Sigmoid colon (tissue), 7 donors: Measurements from ENCODE around the gene EEF1A2. TPM values are rescaled to one million over a fixed set of nuclear protein-coding genes. Genes with fewer than 3 reads are reported as not detected.

Experiments
- DNase-seq: peaks from one replicate; pipeline ENCODE4 v3.0.0-alpha.2; 2019
- H3K27ac ChIP-seq, 4 donors: fragments of 200-600 bp; sonication (generic); one replicate each; pipeline ENCODE4 v1.5.1; 2016 to 2019; ENCODE audit warnings: mild to moderate bottlenecking in 1 of 4
- H3K27me3 ChIP-seq, 3 donors: fragments of 200-600 bp; sonication (generic); one replicate each; pipeline ENCODE4 v1.5.1; 2019; ENCODE audit warnings: mild to moderate bottlenecking in 1 of 3
- H3K36me3 ChIP-seq, 4 donors: fragments of 200-600 bp; sonication (generic); one replicate each; pipeline ENCODE4 v1.5.1; 2016 to 2019
- H3K4me1 ChIP-seq, 4 donors: fragments of 200-600 bp; sonication (generic); one replicate each; pipeline ENCODE4 v1.5.1; 2017 to 2019
- H3K4me3 ChIP-seq, 4 donors: fragments of 200-600 bp; sonication (generic); one replicate each; pipeline ENCODE4 v1.5.1; 2017 to 2019; ENCODE audit warnings: mild to moderate bottlenecking in 2 of 4, moderate library complexity in 1 of 4
- H3K9me3 ChIP-seq, 4 donors: fragments of 200-600 bp in 3 of 4; sonication (generic) in 3 of 4; one replicate each; pipeline versions ENCODE4 v1.5.1 to v1.6.1; 2013 to 2019
- CTCF ChIP-seq, 4 experiments: fragments of 450-650 bp in 3 of 4; fragments of 200-600 bp in 1 of 4; IDR thresholded peaks; one replicate each; pipeline ENCODE4 v1.5.1; 2016 to 2019; ENCODE audit warnings: antibody characterized with exemption in 4 of 4, mild to moderate bottlenecking in 3 of 4, moderate library complexity in 2 of 4
- EP300 ChIP-seq, 4 donors: sonication (generic); formaldehyde crosslinking; IDR thresholded peaks; one replicate each; pipeline ENCODE4 v1.6.1; 2017; ENCODE audit warnings: antibody characterized with exemption in 4 of 4
- POLR2A ChIP-seq, 2 donors: fragments of 450-650 bp; IDR thresholded peaks; one replicate each; pipeline ENCODE4 v1.6.1; 2016; ENCODE audit warnings: antibody characterized with exemption in 2 of 2, mild to moderate bottlenecking in 2 of 2, moderate library complexity in 2 of 2
- POLR2AphosphoS5 ChIP-seq, 4 donors: sonication (generic); formaldehyde crosslinking; IDR thresholded peaks; one replicate each; pipeline ENCODE4 v1.6.1; 2017; ENCODE audit warnings: antibody characterized with exemption in 4 of 4
- WGBS, 2 donors: extraction: QIAGEN DNeasy Blood & Tissue Kit; methylation state at CpG; one replicate each; pipeline ENCODE4 v1.1.7; 2013; 5-methylcytosine and 5-hydroxymethylcytosine counted together
- intact Hi-C: fragments of 100-400 bp; cut with DNase I; formaldehyde crosslinking; loops from one replicate; pipeline ENCODE4 v1.15.1; 2023
- polyA plus RNA-seq, 3 donors: library from polyadenylated mRNA; stranded (reverse); fragments of 200-250 nt; gene quantifications; one replicate each; pipeline ENCODE4 v1.2.3, GENCODE V29; 2013
- total RNA-seq, 4 donors: library from RNA; depleted of rRNA; stranded (reverse); fragments of >200 nt; gene quantifications; one replicate each; pipeline ENCODE4 v1.1.0, GENCODE V29; 2016
- donor health status: healthy with polysubstance abuse.
- donor health status: Bipolar disorder and iron deficiency.
- donor health status: healthy.

EEF1A2 gene
- total and polyA plus RNA-seq, 7 donors = 2.8 to 14.3 (median 7.8) TPM

GRCh38 chr20:63438121-63438520, 60.8 kb downstream of the EEF1A2 start:
- intact Hi-C loops = no loop called here
- H3K4me1 ChIP-seq = no peaks in the 10 kb centered on the region
- no peak for DNase-seq
- no peak for TF ChIP-seq CTCF (IDR thresholded peaks at IDR 0.05)
- TF ChIP-seq POLR2AphosphoS5 (IDR thresholded peaks at IDR 0.05) = no peak
- no peak for TF ChIP-seq POLR2A (IDR thresholded peaks at IDR 0.05)
- no peak for TF ChIP-seq EP300 (IDR thresholded peaks at IDR 0.05)
- no peaks in the 10 kb centered on the region for H3K9me3 ChIP-seq
- no peak overlapping the region for H3K4me3 ChIP-seq
- H3K27ac ChIP-seq = no peak overlapping the region
- 68 to 86% methylated on average over 12 of the region's 12 CpGs for WGBS, 2 donors
- peaks cover 4 to 47% (median 7%) of the 10 kb centered on the region in 3 donors for H3K27me3 ChIP-seq
- no peaks in the 10 kb centered on the region for H3K36me3 ChIP-seq

Other genes with a start within 250 kb of the EEF1A2 start
- gene NKAIN4, start 244.6 kb downstream of the EEF1A2 start, total RNA-seq = 1 to 10 TPM in 2 of 4 donors, under 1 TPM in 2; 0.33 to 4.4 (median 2.3) TPM
- under 1 TPM in 1 of 3 donors, not detected in 2; 0.73 TPM for gene NKAIN4, start 244.6 kb downstream of the EEF1A2 start, polyA plus RNA-seq
- 10 to 100 TPM; 20.3 to 53.7 (median 34.4) TPM for gene ARFGAP1, start 226.3 kb downstream of the EEF1A2 start, total RNA-seq
- gene ARFGAP1, start 226.3 kb downstream of the EEF1A2 start, polyA plus RNA-seq = 100 to 1,000 TPM in 1 of 3 donors, 10 to 100 TPM in 2; 19.8 to 109 (median 24.3) TPM
- gene COL20A1, start 205.9 kb downstream of the EEF1A2 start, total RNA-seq = not detected
- gene COL20A1, start 205.9 kb downstream of the EEF1A2 start, polyA plus RNA-seq = under 1 TPM in 1 of 3 donors, not detected in 2; 0.07 TPM
- gene CHRNA4, start 137.7 kb downstream of the EEF1A2 start, total RNA-seq = 1 to 10 TPM in 1 of 4 donors, not detected in 3; 1.1 TPM
- gene CHRNA4, start 137.7 kb downstream of the EEF1A2 start, polyA plus RNA-seq = under 1 TPM in 1 of 3 donors, not detected in 2; 0.07 TPM
- 1 to 10 TPM in 2 of 4 donors, under 1 TPM in 1, not detected in 1; 0.95 to 4.2 (median 1.4) TPM for gene KCNQ2, start 26.4 kb downstream of the EEF1A2 start, total RNA-seq
- under 1 TPM in 1 of 3 donors, not detected in 2; 0.83 TPM for gene KCNQ2, start 26.4 kb downstream of the EEF1A2 start, polyA plus RNA-seq
- gene PPDPF, start 21.7 kb upstream of the EEF1A2 start, total RNA-seq = 100 to 1,000 TPM in 3 of 4 donors, 10 to 100 TPM in 1; 82.8 to 244 (median 146) TPM
- 1,000 to 10,000 TPM in 2 of 3 donors, 100 to 1,000 TPM in 1; 658 to 1,688 (median 1,153) TPM for gene PPDPF, start 21.7 kb upstream of the EEF1A2 start, polyA plus RNA-seq
- gene PTK6, start 38.3 kb upstream of the EEF1A2 start, total RNA-seq = under 1 TPM in 2 of 4 donors, not detected in 2; 0.28 to 0.36 TPM
- gene PTK6, start 38.3 kb upstream of the EEF1A2 start, polyA plus RNA-seq = 10 to 100 TPM; 59.5 to 80.7 (median 73.3) TPM
- not detected for gene SRMS, start 48.7 kb upstream of the EEF1A2 start, total RNA-seq
- 1 to 10 TPM in 1 of 3 donors, under 1 TPM in 1, not detected in 1; 0.19 to 2.4 TPM for gene SRMS, start 48.7 kb upstream of the EEF1A2 start, polyA plus RNA-seq
- gene FNDC11, start 55.1 kb upstream of the EEF1A2 start, total RNA-seq = under 1 TPM; 0.16 to 0.55 (median 0.45) TPM
- under 1 TPM in 2 of 3 donors, not detected in 1; under 0.01 to 0.47 TPM for gene FNDC11, start 55.1 kb upstream of the EEF1A2 start, polyA plus RNA-seq
- gene HELZ2, start 75.2 kb upstream of the EEF1A2 start, total RNA-seq = 10 to 100 TPM in 3 of 4 donors, 1 to 10 TPM in 1; 9.5 to 48.1 (median 15.4) TPM
- 10 to 100 TPM in 1 of 3 donors, 1 to 10 TPM in 2; 1.2 to 38.4 (median 3.5) TPM for gene HELZ2, start 75.2 kb upstream of the EEF1A2 start, polyA plus RNA-seq
- gene GMEB2, start 128.0 kb upstream of the EEF1A2 start, total RNA-seq = 1 to 10 TPM; 6.2 to 8.2 (median 8.0) TPM
- gene GMEB2, start 128.0 kb upstream of the EEF1A2 start, polyA plus RNA-seq = 10 to 100 TPM in 1 of 3 donors, 1 to 10 TPM in 2; 6.0 to 15.1 (median 7.4) TPM
- gene STMN3, start 154.3 kb upstream of the EEF1A2 start, total RNA-seq = 10 to 100 TPM; 14.6 to 22.1 (median 20.1) TPM
- gene STMN3, start 154.3 kb upstream of the EEF1A2 start, polyA plus RNA-seq = 10 to 100 TPM in 1 of 3 donors, 1 to 10 TPM in 2; 1.8 to 25.2 (median 6.6) TPM
- gene RTEL1, start 159.2 kb upstream of the EEF1A2 start, total RNA-seq = 10 to 100 TPM; 19.6 to 44.3 (median 31.4) TPM
- gene RTEL1, start 159.2 kb upstream of the EEF1A2 start, polyA plus RNA-seq = 10 to 100 TPM in 1 of 3 donors, 1 to 10 TPM in 2; 3.6 to 22.4 (median 9.0) TPM
- 10 to 100 TPM in 1 of 4 donors, 1 to 10 TPM in 3; 1.8 to 45.5 (median 4.2) TPM for gene TNFRSF6B, start 197.6 kb upstream of the EEF1A2 start, total RNA-seq
- 100 to 1,000 TPM in 1 of 3 donors, 1 to 10 TPM in 2; 1.2 to 186 (median 4.8) TPM for gene TNFRSF6B, start 197.6 kb upstream of the EEF1A2 start, polyA plus RNA-seq
- 10 to 100 TPM; 26.8 to 38.7 (median 28.8) TPM for gene ARFRP1, start 208.9 kb upstream of the EEF1A2 start, total RNA-seq
- gene ARFRP1, start 208.9 kb upstream of the EEF1A2 start, polyA plus RNA-seq = 10 to 100 TPM; 39.1 to 70.2 (median 45.6) TPM
- 10 to 100 TPM; 18.5 to 22.5 (median 19.6) TPM for gene ZGPAT, start 209.0 kb upstream of the EEF1A2 start, total RNA-seq
- 10 to 100 TPM; 24.0 to 44.9 (median 30.5) TPM for gene ZGPAT, start 209.0 kb upstream of the EEF1A2 start, polyA plus RNA-seq
- gene LIME1, start 237.6 kb upstream of the EEF1A2 start, total RNA-seq = 1 to 10 TPM; 4.6 to 7.8 (median 6.4) TPM
- gene LIME1, start 237.6 kb upstream of the EEF1A2 start, polyA plus RNA-seq = 10 to 100 TPM in 1 of 3 donors, 1 to 10 TPM in 1, not detected in 1; 4.8 to 35.3 TPM
- 10 to 100 TPM; 25.2 to 78.2 (median 54.5) TPM for gene SLC2A4RG, start 240.7 kb upstream of the EEF1A2 start, total RNA-seq
- 10 to 100 TPM; 19.7 to 33.0 (median 33.0) TPM for gene SLC2A4RG, start 240.7 kb upstream of the EEF1A2 start, polyA plus RNA-seq